ENCODE measurements around the gene LYZL1.
"Not testable (repeated sequence)": the region's sequence is repeated elsewhere in the genome, so short reads cannot be mapped to it uniquely, and the experiment has no call there.

Gene LYZL1

GRCh38 chr10:29332061-29332760 is 43.3 kb downstream of the LYZL1 start:
- no peak for DNase-seq (ENCODE audit: low read depth in 2 of 2)

- no peak for DNase-seq (ENCODE audit: low read depth in 2 of 2)
Measured at GRCh38 chr10:29332761-29333148, 43.9 kb downstream of the LYZL1 start.

GRCh38 chr10:29337526-29337925 is 48.7 kb downstream of the LYZL1 start:
- not testable (repeated sequence) for DNase-seq (ENCODE audit: low read depth in 2 of 2)

- no peak for DNase-seq (ENCODE audit: low read depth in 2 of 2)
Measured at GRCh38 chr10:29343607-29344038, 54.8 kb downstream of the LYZL1 start.

GRCh38 chr10:29344073-29344820 is 55.4 kb downstream of the LYZL1 start:
- no peak for DNase-seq (ENCODE audit: low read depth in 2 of 2)

- DNase-seq (ENCODE audit: low read depth in 2 of 2), result no peak
Measured at GRCh38 chr10:29345144-29345909, 56.5 kb downstream of the LYZL1 start.

GRCh38 chr10:29345910-29346209 is 57.0 kb downstream of the LYZL1 start:
- no peak for DNase-seq (ENCODE audit: low read depth in 2 of 2)

GRCh38 chr10:29346296-29347001 is 57.6 kb downstream of the LYZL1 start:
- no peak for DNase-seq (ENCODE audit: low read depth in 2 of 2)

- no peak for DNase-seq (ENCODE audit: low read depth in 2 of 2)
Measured at GRCh38 chr10:29348836-29349235, 60.0 kb downstream of the LYZL1 start.

- no peak for DNase-seq (ENCODE audit: low read depth in 2 of 2)
Measured at GRCh38 chr10:29353305-29353704, 64.4 kb downstream of the LYZL1 start.

GRCh38 chr10:29353887-29354561 is 65.2 kb downstream of the LYZL1 start:
- DNase-seq (ENCODE audit: low read depth in 2 of 2), result no peak

- no peak for DNase-seq (ENCODE audit: low read depth in 2 of 2)
Measured at GRCh38 chr10:29355411-29355991, 66.6 kb downstream of the LYZL1 start.

GRCh38 chr10:29356931-29357330 is 68.1 kb downstream of the LYZL1 start:
- DNase-seq (ENCODE audit: low read depth in 2 of 2), result no peak

GRCh38 chr10:29358010-29358616 is 69.2 kb downstream of the LYZL1 start:
- no peak for DNase-seq (ENCODE audit: low read depth in 2 of 2)

- not testable (repeated sequence) for DNase-seq (ENCODE audit: low read depth in 2 of 2)
Measured at GRCh38 chr10:29360215-29360853, 71.5 kb downstream of the LYZL1 start.
